H1 (cell line): Measurements from ENCODE around the gene RXRA. TPM values are rescaled to one million over a fixed set of nuclear protein-coding genes. Genes with fewer than 3 reads are reported as not detected.

Source experiments
- CTCF ChIA-PET: fragments of 300-600 bp; sonication (Branson Sonifier 250); formaldehyde crosslinking; loops from one replicate; lab custom pipeline; 2021; ENCODE audit not compliant: partially characterized antibody; lab: Charles Lee
- POLR2A ChIA-PET: fragments of 300-600 bp; sonication (Branson Sonifier 250); formaldehyde crosslinking; loops from one replicate; lab custom pipeline; 2021; ENCODE audit warnings: inconsistent platforms; ENCODE audit not compliant: partially characterized antibody; lab: Charles Lee
- DNase-seq, 2 experiments: peaks; one replicate each; pipeline versions ENCODE4 v3.0.0 to v3.0.0-alpha.2; 2010 to 2022; ENCODE audit warnings: low spot score in 2 of 2, low read depth in 1 of 2, mixed read lengths in 1 of 2
- FAIRE-seq: peaks from 2 replicates; lab custom pipeline; 2011; peaks lifted over from hg19 to GRCh38; lab: Jason Lieb, UNC
- H2AFZ ChIP-seq: 2 replicates; pipeline ENCODE4 v1.8.1; 2012; ENCODE audit warnings: low read length, inconsistent platforms
- H2AK5ac ChIP-seq: 2 replicates; pipeline ENCODE4 v1.6.1; 2013; ENCODE audit warnings: low read depth, low read length
- H2BK120ac ChIP-seq: replicated peaks from 2 replicates; pipeline ENCODE3; 2013; ENCODE audit warnings: low read depth, low read length, inconsistent platforms
- H2BK12ac ChIP-seq: 2 replicates; pipeline ENCODE4 v1.6.1; 2013; ENCODE audit warnings: low read depth, low read length
- H2BK15ac ChIP-seq: 2 replicates; pipeline ENCODE4 v1.6.1; 2013; ENCODE audit warnings: low read length
- H2BK20ac ChIP-seq: 2 replicates; pipeline ENCODE4 v1.6.1; 2013; ENCODE audit warnings: low read length
- H2BK5ac ChIP-seq: 2 replicates; pipeline ENCODE4 v1.6.1; 2013; ENCODE audit warnings: low read depth, low read length
- H3K14ac ChIP-seq: 2 replicates; pipeline ENCODE4 v1.6.1; 2013; ENCODE audit warnings: inconsistent platforms; ENCODE audit not compliant: insufficient read length
- H3K18ac ChIP-seq: 2 replicates; pipeline ENCODE4 v1.6.1; 2013; ENCODE audit warnings: low read length; ENCODE audit errors: extremely low read depth
- H3K23ac ChIP-seq: 2 replicates; pipeline ENCODE4 v1.6.1; 2013; ENCODE audit warnings: inconsistent platforms; ENCODE audit not compliant: insufficient read length
- H3K23me2 ChIP-seq: 2 replicates; pipeline ENCODE4 v1.6.1; 2013; ENCODE audit warnings: low read depth, low read length
- H3K27ac ChIP-seq: 2 replicates; pipeline ENCODE4 v1.6.1; 2011; ENCODE audit warnings: low read depth, low read length, inconsistent platforms
- H3K27me3 ChIP-seq, 4 experiments: replicated peaks in 1 of 4; 1 replicate in 1 of 4; 2 replicates in 3 of 4; pipeline versions ENCODE4 v1.6.1 to v1.8.1; 2011 to 2013; ENCODE audit warnings: low read length in 3 of 4, mild to moderate bottlenecking in 3 of 4, inconsistent platforms in 2 of 4, mixed read lengths in 2 of 4, moderate library complexity in 1 of 4; ENCODE audit not compliant: control insufficient read depth in 3 of 4, insufficient read depth in 3 of 4; ENCODE audit errors: extremely low read depth in 1 of 4
- H3K36me3 ChIP-seq, 4 experiments: 2 replicates each; pipeline versions ENCODE4 v1.6.1 to v1.8.1; 2011 to 2013; ENCODE audit warnings: mild to moderate bottlenecking in 4 of 4, low read length in 3 of 4, moderate library complexity in 2 of 4, control low read depth in 1 of 4, inconsistent platforms in 1 of 4; ENCODE audit not compliant: insufficient read depth in 4 of 4, control insufficient read depth in 2 of 4
- H3K4ac ChIP-seq: replicated peaks from 2 replicates; pipeline ENCODE3; 2013; ENCODE audit warnings: low read length, low read depth, mixed read lengths, inconsistent platforms; ENCODE audit not compliant: insufficient read length
- H3K4me1 ChIP-seq, 4 experiments: replicated peaks in 1 of 4; 1 replicate in 1 of 4; 2 replicates in 3 of 4; pipeline versions ENCODE4 v1.6.1 to v1.8.1; 2011 to 2013; ENCODE audit warnings: low read length in 3 of 4, inconsistent platforms in 2 of 4, mixed read lengths in 1 of 4; ENCODE audit not compliant: insufficient read depth in 4 of 4, control insufficient read depth in 3 of 4
- H3K4me2 ChIP-seq, 2 experiments: 2 replicates each; pipeline versions ENCODE4 v1.6.1 to v1.8.1; 2011 to 2013; ENCODE audit warnings: low read depth in 2 of 2, low read length in 2 of 2, control low read depth in 1 of 2, inconsistent platforms in 1 of 2, mild to moderate bottlenecking in 1 of 2; ENCODE audit not compliant: insufficient read depth in 1 of 2
- H3K4me3 ChIP-seq, 4 experiments: fragments of 200-600, 300-600 bp in 1 of 4; sonication (generic), shearing (Covaris generic), sonication (Bioruptor Twin) in 1 of 4; 2 replicates each; pipeline versions ENCODE4 v1.5.1 to v1.8.1; 2011 to 2016; ENCODE audit warnings: low read length in 4 of 4, low read depth in 3 of 4, control low read depth in 2 of 4, inconsistent platforms in 2 of 4, mild to moderate bottlenecking in 2 of 4, mixed read lengths in 1 of 4, moderate library complexity in 1 of 4; ENCODE audit not compliant: insufficient read depth in 2 of 4; ENCODE audit errors: extremely low read depth in 1 of 4
- H3K56ac ChIP-seq: replicated peaks from 2 replicates; pipeline ENCODE3; 2013; ENCODE audit warnings: low read depth, mild to moderate bottlenecking, mixed read lengths, low read length, inconsistent platforms; ENCODE audit not compliant: insufficient read length
- H3K79me1 ChIP-seq: 2 replicates; pipeline ENCODE4 v1.6.1; 2013; ENCODE audit warnings: low read depth, low read length, control low read depth
- H3K79me2 ChIP-seq, 2 experiments: 2 replicates each; pipeline versions ENCODE4 v1.6.1 to v1.8.1; 2012 to 2013; ENCODE audit warnings: low read length in 2 of 2, mild to moderate bottlenecking in 2 of 2, inconsistent platforms in 1 of 2; ENCODE audit not compliant: insufficient read depth in 2 of 2, control insufficient read depth in 1 of 2
- H3K9ac ChIP-seq, 4 experiments: replicated peaks in 1 of 4; 1 replicate in 1 of 4; 2 replicates in 3 of 4; pipeline versions ENCODE4 v1.6.1 to v1.8.1; 2011 to 2013; ENCODE audit warnings: low read depth in 3 of 4, low read length in 3 of 4, control low read depth in 2 of 4, mild to moderate bottlenecking in 2 of 4, moderate library complexity in 2 of 4, inconsistent platforms in 1 of 4; ENCODE audit errors: extremely low read depth in 1 of 4
- H3K9me3 ChIP-seq, 2 experiments: 2 replicates each; pipeline versions ENCODE4 v1.6.1 to v1.8.1; 2012 to 2013; ENCODE audit warnings: mild to moderate bottlenecking in 2 of 2, moderate library complexity in 2 of 2, control low read depth in 1 of 2, inconsistent platforms in 1 of 2, low read depth in 1 of 2, low read length in 1 of 2, mixed read lengths in 1 of 2; ENCODE audit not compliant: insufficient read depth in 2 of 2
- H4K20me1 ChIP-seq, 2 experiments: replicated peaks in 1 of 2; 2 replicates each; pipeline versions ENCODE3 to v1.8.1; 2011 to 2013; ENCODE audit warnings: inconsistent platforms in 2 of 2, low read length in 2 of 2, mild to moderate bottlenecking in 1 of 2; ENCODE audit not compliant: insufficient read depth in 2 of 2, control insufficient read depth in 1 of 2
- H4K5ac ChIP-seq: 2 replicates; pipeline ENCODE4 v1.6.1; 2013; ENCODE audit warnings: low read length, low read depth, mixed read lengths, inconsistent platforms; ENCODE audit not compliant: insufficient read length
- H4K8ac ChIP-seq: 2 replicates; pipeline ENCODE4 v1.8.0; 2013; ENCODE audit warnings: mild to moderate bottlenecking, moderate library complexity, low read length, inconsistent platforms; ENCODE audit not compliant: insufficient read depth; ENCODE audit errors: extremely low read depth
- H4K91ac ChIP-seq: replicated peaks from 2 replicates; pipeline ENCODE3; 2013; ENCODE audit warnings: low read length, mixed read lengths, inconsistent platforms; ENCODE audit not compliant: insufficient read length
- BRCA1 ChIP-seq: IDR thresholded peaks from 2 replicates; pipeline ENCODE4 v1.6.1; 2012; ENCODE audit warnings: low read depth, low read length, improper control_type of control experiment
- CTBP2 ChIP-seq: IDR thresholded peaks from 2 replicates; pipeline ENCODE4 v1.7.0; 2011; ENCODE audit warnings: borderline replicate concordance, mild to moderate bottlenecking, moderate library complexity, mixed read lengths, low read length; ENCODE audit not compliant: insufficient read depth, insufficient read length
- EGR1 ChIP-seq: IDR thresholded peaks from 2 replicates; pipeline ENCODE4 v1.6.1; 2011; ENCODE audit warnings: low read depth, low read length, borderline replicate concordance
- POLR2AphosphoS5 ChIP-seq: IDR thresholded peaks from 2 replicates; pipeline ENCODE4 v1.6.1; 2011; ENCODE audit warnings: low read depth, low read length
- SIX5 ChIP-seq: IDR thresholded peaks from 2 replicates; pipeline ENCODE4 v1.6.1; 2011; ENCODE audit warnings: mild to moderate bottlenecking, low read depth, low read length
- WGBS, 2 experiments: shearing (Covaris generic) in 1 of 2; methylation state at CpG; one replicate each; pipeline versions ENCODE4 v1.1.6 to v1.1.7; 2013 to 2015; ENCODE audit warnings: low lambda C conversion rate in 2 of 2, mixed read lengths in 2 of 2, inconsistent platforms in 1 of 2, low coverage in 1 of 2, missing lambda C conversion rate in 1 of 2; ENCODE audit not compliant: insufficient replicate concordance in 2 of 2, insufficient coverage in 1 of 2, insufficient read length in 1 of 2; ENCODE audit errors: extremely low coverage in 1 of 2, missing lambda C conversion rate in 1 of 2; 5-methylcytosine and 5-hydroxymethylcytosine counted together
- polyA plus RNA-seq, 7 experiments: library from polyadenylated mRNA; depleted of rRNA in 3 of 7; stranded (reverse) in 5 of 7; unstranded in 2 of 7; fragments of >200 nt in 5 of 7; fragments of 200-250 nt in 2 of 7; gene quantifications; 1 replicate in 5 of 7; 2 replicates in 1 of 7; 4 replicates in 1 of 7; pipeline versions ENCODE4 v1.2.1 to v1.2.3, GENCODE V29; 2011 to 2013; ENCODE audit warnings: missing spikeins in 2 of 7, mixed read lengths in 2 of 7
- total RNA-seq: library from RNA; stranded (reverse); fragmentation: NEBNext Ultra II Directional; extraction: Animal tissue kit (Norgen Biotek cat#: 25700); gene quantifications from 2 replicates; pipeline ENCODE4 v1.2.1, GENCODE V29; 2021
- TF ChIP-seq, protein P1 (sequence below): IDR thresholded peaks from 2 replicates; pipeline ENCODE4 v1.6.1; 2012; ENCODE audit warnings: low read length, inconsistent platforms

RXRA gene
- total and polyA plus RNA-seq, 2 of the 8 experiments (the other 6 are each of a cell fraction or from before 2014, with no cell fraction given) = 9.8 to 29.4 TPM

DNA sequence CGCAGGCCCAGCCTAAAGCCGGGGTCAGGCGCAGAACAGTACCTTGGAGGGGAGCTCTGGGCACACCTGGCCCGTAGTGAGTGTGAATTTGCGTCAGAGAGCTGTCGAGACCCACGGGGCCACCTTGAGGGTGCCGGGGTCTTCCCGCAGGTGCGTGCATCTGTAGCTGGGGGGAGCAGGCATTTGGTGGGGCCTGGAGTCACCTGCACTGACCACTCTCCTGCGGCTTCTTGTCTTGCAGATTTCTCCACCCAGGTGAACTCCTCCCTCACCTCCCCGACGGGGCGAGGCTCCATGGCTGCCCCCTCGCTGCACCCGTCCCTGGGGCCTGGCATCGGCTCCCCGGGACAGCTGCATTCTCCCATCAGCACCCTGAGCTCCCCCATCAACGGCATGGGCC, 75.1 kb downstream of the RXRA start:
- Histone ChIP-seq H3K79me2 (peaks cover 0 to 14% of the 10 kb centered on the region in 2 experiments; a peak in 1 of 4 replicates), H2BK20ac (no peak overlapping the region), H2BK15ac (no peak overlapping the region), H2BK12ac (no peak overlapping the region), H2BK120ac (no peak overlapping the region), H4K20me1 (peaks cover 5 to 7% of the 10 kb centered on the region in 2 experiments), H3K79me1 (peaks cover 5% of the 10 kb centered on the region; the same call in 1 of the 2 replicates), H3K4ac (no peak overlapping the region), H2BK5ac (no peak overlapping the region), H3K14ac (no peak overlapping the region), H3K27me3 (no peaks in the 10 kb centered on the region), H3K9me3 (peaks cover 10 to 11% of the 10 kb centered on the region in 2 experiments), H3K23me2 (no peaks in the 10 kb centered on the region), H3K9ac (no peak overlapping the region), H4K5ac (no peak overlapping the region), H3K27ac (no peak overlapping the region), H3K18ac (no peak overlapping the region), H3K23ac (no peak overlapping the region), H3K56ac (no peak overlapping the region), H3K4me1 (peaks cover 0 to 2% (median under 1%) of the 10 kb centered on the region in 4 experiments; a peak in 3 of 7 replicates), H4K8ac (0 out of 2 replicates have a peak overlapping the region, but pooled peaks have one; percentile 25), H3K4me2 (no peak overlapping the region), H3K4me3 (no peak overlapping the region), H2AK5ac (no peak overlapping the region), H4K91ac (no peak overlapping the region), H2AFZ (no peak overlapping the region), H3K36me3 (no peaks in the 10 kb centered on the region)
- TF ChIP-seq SIX5 (no peak), BRCA1 (no peak), POLR2AphosphoS5 (no peak), CTBP2 (no peak), EGR1 (no peak)
- TF ChIP-seq, protein P1, sequence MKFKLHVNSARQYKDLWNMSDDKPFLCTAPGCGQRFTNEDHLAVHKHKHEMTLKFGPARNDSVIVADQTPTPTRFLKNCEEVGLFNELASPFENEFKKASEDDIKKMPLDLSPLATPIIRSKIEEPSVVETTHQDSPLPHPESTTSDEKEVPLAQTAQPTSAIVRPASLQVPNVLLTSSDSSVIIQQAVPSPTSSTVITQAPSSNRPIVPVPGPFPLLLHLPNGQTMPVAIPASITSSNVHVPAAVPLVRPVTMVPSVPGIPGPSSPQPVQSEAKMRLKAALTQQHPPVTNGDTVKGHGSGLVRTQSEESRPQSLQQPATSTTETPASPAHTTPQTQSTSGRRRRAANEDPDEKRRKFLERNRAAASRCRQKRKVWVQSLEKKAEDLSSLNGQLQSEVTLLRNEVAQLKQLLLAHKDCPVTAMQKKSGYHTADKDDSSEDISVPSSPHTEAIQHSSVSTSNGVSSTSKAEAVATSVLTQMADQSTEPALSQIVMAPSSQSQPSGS = no peak
- ChIA-PET CTCF (interaction anchor here (0.7 to 3.4 kb wide), 6 partner anchors 11 to 227 kb away, joined by 3 to 24 read pairs (median 4); no protein-coding TSS in a partner anchor), POLR2A (interaction anchor here (0.6 to 0.9 kb wide), 2 partner anchors 8 to 241 kb away, joined by 3 to 4 read pairs; no protein-coding TSS in a partner anchor)
- WGBS, 2 experiments = 91% methylated on average over 11 of the region's 19 CpGs; no CpG with 5 or more reads in 1 of the 2 experiments
- FAIRE-seq (no peak), DNase-seq (no peak)
